ENCODE data around the gene VEGFD. TPM values are rescaled to one million over a fixed set of nuclear protein-coding genes. Genes with fewer than 3 reads are reported as not detected.

VEGFD gene
- total RNA-seq, 4 donors from 2014 or later, result 0.95 to 3.0 TPM; not detected in 2

GRCh38 chrX:15334561-15334960 is 49.7 kb downstream of the VEGFD start:
- in situ Hi-C loops (cut with MboI; ENCODE audit: low pct_ligation_motif_present in 1 of 4, low pct_unique_long_range_greater_than_20kb in 1 of 4, low sequenced_read_pairs in 3 of 4) (loop anchor here in 2 of 4 donors (25.0 kb wide), 2 partner anchors 128 to 353 kb away; no protein-coding TSS in a partner anchor), intact Hi-C loops (cut with DNase I; ENCODE audit: low total_unique reads) (no loop called here)
- no peaks in the 10 kb centered on the region for H3K36me3 ChIP-seq
- peak overlapping the region; percentile 79 to 93 (median 88) for H3K27ac ChIP-seq
- peak overlapping the region; percentile 54 to 89 (median 66) for H3K4me3 ChIP-seq
- WGBS, 2 donors (ENCODE audit: low coverage in 1 of 2), result 10 to 34% methylated on average over 3 to 7 of the region's 7 CpGs
- TF ChIP-seq POLR2AphosphoS5 (IDR thresholded peaks at IDR 0.05), result no peak
- TF ChIP-seq EP300 (IDR thresholded peaks at IDR 0.05; ENCODE audit: low read depth), result no peak
- TF ChIP-seq CTCF (IDR thresholded peaks at IDR 0.05), result no peak
- no peaks in the 10 kb centered on the region for H3K27me3 ChIP-seq
- peaks cover 0 to 8% (median 2%) of the 10 kb centered on the region in 4 donors for H3K4me1 ChIP-seq
- H3K9me3 ChIP-seq, result no peaks in the 10 kb centered on the region
- DNase-seq, result no peak

DNA sequence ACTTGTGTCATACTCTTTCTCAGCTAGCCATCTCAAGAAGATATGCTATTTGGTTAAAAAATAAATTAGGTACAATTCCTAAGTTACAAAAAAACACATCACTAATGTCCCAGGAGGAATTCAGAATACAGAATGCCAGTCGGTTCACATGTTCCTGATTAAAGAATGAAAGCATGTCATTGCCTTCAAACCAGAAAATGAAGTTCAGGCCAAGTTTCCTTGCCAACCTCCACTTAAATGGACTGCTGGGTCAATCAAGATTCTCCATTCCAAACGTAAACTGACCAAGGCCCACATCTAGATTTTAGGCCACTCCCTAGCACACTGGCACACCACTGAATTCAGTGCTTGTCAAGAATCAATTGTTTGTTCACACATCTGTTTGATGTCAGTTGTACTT is 55.4 kb downstream of the VEGFD start:
- Histone ChIP-seq H3K4me1 (no peaks in the 10 kb centered on the region), H3K4me3 (no peak overlapping the region), H3K9me3 (no peaks in the 10 kb centered on the region), H3K27me3 (no peaks in the 10 kb centered on the region), H3K36me3 (no peaks in the 10 kb centered on the region), H3K27ac (no peak overlapping the region)
- in situ Hi-C loops (cut with MboI; ENCODE audit: low pct_ligation_motif_present in 1 of 4, low pct_unique_long_range_greater_than_20kb in 1 of 4, low sequenced_read_pairs in 3 of 4), result loop anchor here in 2 of 4 donors (25.0 kb wide), 2 partner anchors 133 to 358 kb away; no protein-coding TSS in a partner anchor
- intact Hi-C loops (cut with DNase I; ENCODE audit: low total_unique reads), result no loop called here
- TF ChIP-seq CTCF (IDR thresholded peaks at IDR 0.05), result no peak
- TF ChIP-seq POLR2AphosphoS5 (IDR thresholded peaks at IDR 0.05), result no peak
- TF ChIP-seq EP300 (IDR thresholded peaks at IDR 0.05; ENCODE audit: low read depth), result no peak
- no peak for TF ChIP-seq POLR2A (IDR thresholded peaks at IDR 0.05)
- WGBS, 2 donors (ENCODE audit: low coverage in 1 of 2), result 63 to 83% methylated on average over 1 to 2 of the region's 2 CpGs
- DNase-seq, result no peak

GRCh38 chrX:15328131-15328530 is 56.1 kb downstream of the VEGFD start:
- in situ Hi-C loops (cut with MboI; ENCODE audit: low pct_ligation_motif_present in 1 of 4, low pct_unique_long_range_greater_than_20kb in 1 of 4, low sequenced_read_pairs in 3 of 4) (loop anchor here in 2 of 4 donors (25.0 kb wide), 2 partner anchors 134 to 359 kb away; no protein-coding TSS in a partner anchor), intact Hi-C loops (cut with DNase I; ENCODE audit: low total_unique reads) (no loop called here)
- Histone ChIP-seq H3K9me3 (no peaks in the 10 kb centered on the region), H3K27me3 (no peaks in the 10 kb centered on the region), H3K36me3 (no peaks in the 10 kb centered on the region), H3K27ac (no peak overlapping the region), H3K4me3 (no peak overlapping the region), H3K4me1 (no peaks in the 10 kb centered on the region)
- no peak for DNase-seq
- TF ChIP-seq POLR2A (IDR thresholded peaks at IDR 0.05) (no peak), POLR2AphosphoS5 (IDR thresholded peaks at IDR 0.05) (no peak), CTCF (IDR thresholded peaks at IDR 0.05) (no peak), EP300 (IDR thresholded peaks at IDR 0.05; ENCODE audit: low read depth) (no peak)
- 69% methylated on average over 3 of the region's 3 CpGs; no CpG with 5 or more reads in 1 of the 2 donors for WGBS, 2 donors (ENCODE audit: low coverage in 1 of 2)

DNA sequence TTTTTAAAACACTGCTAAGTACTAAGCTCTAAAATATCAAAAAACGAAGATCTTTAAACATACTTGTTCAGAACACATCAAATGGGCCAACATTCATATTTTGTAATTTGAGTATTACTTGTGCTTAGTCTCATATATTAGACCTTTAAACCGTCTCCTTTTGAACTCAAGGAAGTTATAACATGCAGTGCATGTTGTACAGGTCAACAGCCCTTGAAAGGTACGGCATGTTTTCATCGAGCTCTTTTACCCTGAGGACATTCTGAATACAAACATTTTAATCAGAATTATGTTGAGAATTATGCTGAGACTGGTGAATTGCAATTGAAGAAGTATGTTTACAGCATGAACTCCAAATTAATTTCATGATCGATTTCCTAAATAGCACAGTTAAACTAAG is 61.7 kb downstream of the VEGFD start:
- no peak for DNase-seq

More for the DNA sequence above, 61.7 kb downstream of the VEGFD start:
- Histone ChIP-seq H3K9me3 (no peaks in the 10 kb centered on the region), H3K4me1 (no peaks in the 10 kb centered on the region), H3K36me3 (no peaks in the 10 kb centered on the region), H3K27me3 (no peaks in the 10 kb centered on the region), H3K27ac (no peak overlapping the region), H3K4me3 (no peak overlapping the region)
- 64 to 94% methylated on average over 4 to 5 of the region's 5 CpGs for WGBS, 2 donors (ENCODE audit: low coverage in 1 of 2)
- no peak for TF ChIP-seq EP300 (IDR thresholded peaks at IDR 0.05; ENCODE audit: low read depth)
- TF ChIP-seq POLR2AphosphoS5 (IDR thresholded peaks at IDR 0.05), result no peak
- TF ChIP-seq CTCF (IDR thresholded peaks at IDR 0.05), result no peak
- TF ChIP-seq POLR2A (IDR thresholded peaks at IDR 0.05), result no peak
- intact Hi-C loops (cut with DNase I; ENCODE audit: low total_unique reads), result no loop called here
- in situ Hi-C loops (cut with MboI; ENCODE audit: low pct_ligation_motif_present in 1 of 4, low pct_unique_long_range_greater_than_20kb in 1 of 4, low sequenced_read_pairs in 3 of 4), result no loop called here

All from transverse colon (tissue), 4 donors.